Epidermal melanocyte (primary cell): ENCODE measurements around the gene RIOK3.
"Not testable (repeated sequence)": the region's sequence is repeated elsewhere in the genome, so short reads cannot be mapped to it uniquely, and the experiment has no call there.

Experiments used
- DNase-seq: peaks from one replicate; pipeline ENCODE4 v3.0.0; 2011; ENCODE audit warnings: low spot score; ENCODE audit not compliant: insufficient read length

Gene RIOK3

DNA sequence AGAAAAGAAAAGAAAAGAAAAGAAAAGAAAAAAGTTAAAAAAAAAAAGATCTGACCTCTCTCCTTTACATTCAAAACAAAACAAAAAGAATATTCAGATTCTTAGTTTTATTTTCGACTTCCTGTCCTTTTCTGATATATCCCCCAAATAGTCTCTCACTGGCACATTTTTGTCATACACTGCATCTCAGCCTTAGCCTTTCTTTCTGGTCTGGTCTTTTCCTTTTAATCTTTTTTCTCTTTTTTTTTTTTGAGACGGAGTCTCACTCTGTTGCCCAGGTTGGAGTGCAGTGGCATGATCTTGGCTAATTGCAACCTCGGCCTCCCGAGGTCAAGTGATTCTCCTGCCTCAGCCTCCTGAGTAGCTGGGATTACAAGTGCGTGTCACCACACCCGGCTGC, 1.6 kb upstream of the RIOK3 start:
- DNase-seq: no peak

DNA sequence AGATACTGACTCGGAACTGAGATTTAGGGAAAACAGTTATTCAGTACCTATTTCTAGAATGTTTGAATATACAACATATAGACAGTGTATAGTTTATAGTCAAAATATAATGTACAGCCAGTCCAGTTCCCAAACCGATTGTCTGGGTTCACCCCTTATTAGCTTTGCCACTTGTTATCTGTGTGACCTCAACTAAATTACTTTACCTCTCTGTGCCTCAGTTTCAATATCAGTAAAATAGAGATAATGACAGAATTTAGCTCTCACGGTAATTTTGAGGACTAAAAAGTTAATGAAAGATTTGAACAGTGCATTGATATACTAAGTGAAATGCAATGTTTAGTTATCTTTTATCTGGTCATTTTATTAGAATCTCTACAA, 750 bp upstream of the RIOK3 start:
- DNase-seq: no peak

DNA sequence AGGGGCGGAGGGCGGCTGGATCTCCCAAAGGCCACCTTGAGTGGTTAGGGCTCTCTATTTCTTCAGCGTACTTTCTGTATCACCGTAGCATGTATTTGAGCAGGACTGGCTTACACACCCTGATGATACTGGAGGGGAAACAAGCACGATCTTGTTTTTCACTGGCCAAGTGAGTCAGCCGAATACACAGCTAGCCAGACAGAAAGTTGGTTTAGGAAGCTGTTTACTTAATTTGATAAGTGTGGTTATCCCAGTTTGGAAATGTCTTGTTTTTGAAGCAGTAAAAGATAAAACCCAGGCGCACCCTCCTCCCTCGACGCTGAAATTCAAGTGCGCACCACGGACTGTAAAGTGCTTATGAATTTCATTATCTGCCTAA, 582 bp downstream of the RIOK3 start:
- no peak for DNase-seq

DNA sequence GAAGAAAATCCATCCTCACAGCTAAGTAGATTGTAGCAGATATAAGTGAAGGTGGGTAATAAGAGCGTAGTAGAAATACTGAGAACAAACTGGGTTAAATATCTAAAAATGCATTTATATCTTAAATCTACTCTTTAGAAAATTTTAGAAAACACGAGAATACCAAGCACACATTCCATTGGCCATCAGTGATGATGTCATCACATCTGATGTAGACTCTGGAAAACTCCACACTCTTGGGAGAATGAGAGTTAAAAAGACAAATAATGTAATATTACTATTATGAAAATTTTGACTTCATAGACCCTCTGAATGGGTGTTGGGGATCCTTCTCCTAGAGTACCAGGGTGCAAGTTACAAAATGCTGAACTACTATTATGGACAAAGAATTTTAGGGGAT, 3.7 kb downstream of the RIOK3 start:
- no peak for DNase-seq

DNA sequence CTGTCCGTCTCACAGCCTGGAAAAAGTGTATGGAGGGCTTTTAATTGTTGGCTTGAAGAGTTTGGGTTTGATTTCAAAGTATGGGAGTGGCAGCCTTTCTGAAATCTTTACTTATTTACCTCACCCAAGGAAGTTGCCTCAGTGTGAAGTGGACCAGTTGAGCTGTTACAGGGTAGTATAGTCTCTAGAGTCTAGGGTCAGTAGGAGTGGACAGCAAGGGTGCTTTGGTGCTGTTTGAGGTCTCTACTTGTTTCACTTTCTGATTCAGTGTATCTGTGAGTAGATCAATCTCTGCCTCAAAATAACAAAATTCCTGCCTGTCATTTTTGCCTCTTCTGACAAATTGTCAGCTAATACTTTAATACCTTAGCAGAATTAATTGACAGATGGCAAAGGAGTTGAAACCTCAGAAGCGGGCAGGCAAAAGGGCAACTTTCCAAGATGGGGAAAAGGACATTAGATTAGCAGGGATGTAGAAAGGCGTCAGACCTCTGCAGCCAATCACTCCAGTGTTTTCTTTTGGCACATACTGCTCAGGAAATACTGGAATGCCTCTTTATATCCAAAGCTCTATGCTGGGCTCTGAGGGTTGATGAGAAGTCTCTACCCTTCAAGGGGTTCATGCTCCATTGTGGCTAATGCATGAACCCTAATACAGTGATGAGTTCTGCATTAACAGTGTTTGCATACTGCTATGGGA, 5.9 kb downstream of the RIOK3 start:
- no peak for DNase-seq

DNA sequence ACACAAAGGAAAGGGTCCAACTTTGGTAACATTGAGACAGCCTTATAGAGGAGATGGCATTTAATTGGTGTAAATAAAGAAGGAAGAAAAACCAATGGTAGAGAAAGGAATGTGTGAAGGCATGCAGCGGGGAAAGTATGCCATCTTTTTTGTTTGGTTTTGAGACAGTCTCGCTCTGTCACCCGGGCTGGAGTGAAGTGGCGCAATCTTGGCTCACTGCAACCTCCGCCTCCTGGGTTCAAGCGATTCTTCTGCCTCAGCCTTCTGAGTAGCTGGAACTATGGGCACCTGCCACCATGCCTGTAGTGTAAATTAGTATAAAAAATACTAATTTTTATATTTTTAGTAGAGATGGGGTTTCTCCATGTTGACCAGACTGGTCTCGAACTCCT, 6.4 kb downstream of the RIOK3 start:
- no peak for DNase-seq

DNA sequence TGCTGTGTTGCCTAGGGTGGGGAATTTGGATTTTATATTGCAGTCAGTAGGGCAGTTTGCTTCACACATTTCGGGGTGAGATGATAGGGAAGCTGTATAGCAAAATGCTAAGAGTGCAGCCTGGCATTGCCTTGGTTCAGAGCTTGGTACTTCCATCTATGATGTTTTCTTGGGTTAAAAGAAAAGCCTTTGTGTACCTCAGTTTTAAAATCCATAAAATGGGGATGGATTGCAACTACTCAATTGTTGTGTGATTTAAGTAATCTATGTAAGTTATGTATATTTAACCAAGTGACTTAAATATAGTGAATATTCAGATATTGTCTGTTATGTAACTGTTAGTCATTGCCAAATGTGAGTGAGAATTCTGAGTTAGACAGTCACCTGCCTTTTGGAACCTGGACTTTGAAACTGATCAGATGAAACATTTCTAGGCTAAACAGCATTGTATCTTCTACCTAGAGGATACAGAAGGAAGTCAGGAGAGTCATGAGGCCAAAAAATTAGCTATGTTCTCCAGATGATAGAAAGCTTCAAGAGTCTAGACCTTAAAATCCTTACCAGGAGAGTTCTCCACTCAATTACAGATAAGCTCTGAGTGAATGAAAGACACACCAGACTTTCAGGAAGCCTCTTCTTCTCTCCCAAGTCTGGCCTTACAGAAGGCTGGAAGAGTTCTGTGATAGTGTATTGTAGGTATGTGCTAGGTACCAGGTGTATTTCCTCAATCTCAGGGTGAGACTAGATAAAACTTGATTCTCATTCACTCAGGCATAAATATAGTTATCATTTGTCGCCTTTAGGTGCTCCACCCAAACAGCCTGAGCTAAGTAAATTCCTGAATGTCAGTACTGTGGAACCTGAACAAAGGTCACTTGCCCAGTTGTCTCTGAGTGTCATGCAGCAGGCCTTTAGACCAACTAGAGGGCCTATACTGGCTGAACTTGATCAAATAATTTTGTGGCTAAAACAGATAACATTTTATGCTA, 7.5 kb downstream of the RIOK3 start:
- no peak for DNase-seq

DNA sequence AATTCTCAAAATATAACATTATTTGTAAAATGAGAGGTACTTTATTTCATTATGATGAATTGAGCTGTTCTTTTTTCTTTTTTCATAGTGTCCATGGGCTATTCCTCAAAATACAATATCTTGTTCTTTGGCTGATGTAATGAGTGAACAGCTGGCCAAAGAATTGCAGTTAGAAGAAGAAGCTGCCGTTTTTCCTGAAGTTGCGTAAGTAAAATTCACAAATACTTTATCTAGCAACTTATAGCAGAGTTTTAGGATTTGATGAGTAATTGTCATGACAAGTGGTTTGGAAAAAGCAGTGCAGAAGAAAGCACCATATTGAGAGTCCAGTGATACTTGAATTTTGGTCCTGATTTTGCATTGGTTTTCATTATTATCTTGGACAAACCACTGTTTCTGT, 9.8 kb downstream of the RIOK3 start:
- no peak for DNase-seq

DNA sequence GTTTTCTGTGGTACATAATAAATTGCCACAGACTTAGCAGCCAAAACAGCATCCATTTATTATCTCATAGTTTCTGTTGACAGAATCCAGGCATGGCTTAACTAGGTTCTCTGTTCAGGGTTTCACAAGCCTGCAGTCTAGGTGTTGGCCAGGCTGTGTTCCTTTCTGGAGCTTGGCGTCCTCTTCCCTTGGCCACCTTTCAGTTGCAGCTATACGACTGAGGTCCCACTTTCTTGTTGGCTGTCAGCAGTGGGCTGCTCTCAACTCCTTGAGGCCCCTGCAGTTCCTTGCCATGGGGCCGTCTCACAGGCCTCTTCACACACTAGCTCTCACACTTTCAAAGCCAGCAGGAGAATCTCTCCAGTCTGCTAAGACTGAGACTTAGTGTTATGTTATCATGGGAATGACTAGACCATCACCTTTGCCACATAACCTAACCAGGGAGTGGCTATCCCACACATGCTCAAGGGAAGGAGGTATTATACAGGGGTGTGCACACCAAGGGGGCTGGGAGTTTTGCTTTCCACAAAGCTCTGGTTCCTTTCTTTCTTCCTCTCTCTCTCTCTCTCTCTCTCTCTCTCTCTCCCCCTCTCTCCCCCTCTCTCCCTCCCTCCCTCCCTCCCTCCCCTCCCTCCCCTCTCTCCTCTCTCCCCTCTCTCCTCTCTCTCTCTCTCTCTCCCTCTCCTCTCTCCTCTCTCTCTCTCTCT, 15.8 kb downstream of the RIOK3 start:
- no peak for DNase-seq

DNA sequence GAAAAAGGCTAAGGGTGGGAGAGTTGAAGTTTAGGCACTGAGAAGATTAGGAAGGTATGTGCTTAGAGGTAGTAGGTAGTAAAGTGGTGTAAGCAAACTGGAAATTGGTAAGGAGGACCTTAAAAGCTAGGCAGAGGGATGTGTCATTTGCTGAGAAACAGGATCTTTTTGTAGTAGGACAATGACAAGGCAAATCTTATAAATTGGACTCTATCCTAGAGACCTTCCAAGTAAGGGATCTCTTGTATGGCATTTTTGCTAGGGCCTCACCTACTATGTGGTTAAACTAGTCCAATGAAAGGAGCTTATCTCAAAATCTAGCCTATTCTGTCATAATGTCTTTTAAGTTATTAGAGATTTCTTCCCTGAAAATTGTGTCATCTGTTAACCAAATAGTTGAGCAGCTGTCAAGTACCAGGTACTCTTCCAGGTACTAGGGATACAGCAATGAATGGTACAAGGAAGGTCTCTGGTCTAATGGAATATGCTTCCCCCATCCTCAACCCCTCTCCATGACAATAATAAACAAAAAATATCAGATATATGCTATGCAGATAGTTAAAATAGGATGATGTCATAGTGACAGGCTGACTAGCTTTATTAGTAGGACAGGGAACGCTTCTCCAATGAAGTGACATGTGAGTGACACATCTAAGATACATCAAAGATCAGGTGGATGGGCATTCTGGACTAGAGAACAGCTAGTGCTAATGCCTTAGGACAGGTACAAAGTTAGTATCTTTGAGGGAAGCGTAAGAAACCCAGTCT, 17.7 kb downstream of the RIOK3 start:
- no peak for DNase-seq

DNA sequence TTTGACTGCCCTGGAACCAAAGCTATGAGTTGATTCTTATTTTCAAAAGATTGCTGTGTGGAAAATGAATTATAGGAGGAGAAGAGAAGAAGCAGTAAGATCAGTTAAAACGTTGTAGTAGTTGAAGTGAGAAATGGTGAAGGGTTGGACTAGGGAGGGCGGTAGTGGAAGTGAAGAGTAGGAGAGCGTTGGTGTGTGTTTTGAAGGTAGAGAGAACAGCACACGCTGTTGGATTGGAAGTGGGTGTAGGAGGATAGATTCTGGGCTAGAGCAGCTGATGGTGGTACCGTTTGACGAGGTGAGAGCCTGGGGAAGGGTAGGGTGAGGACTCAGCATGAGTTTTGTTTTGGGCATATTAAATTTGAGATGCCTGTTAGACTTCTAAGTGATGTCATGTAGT, 18.4 kb downstream of the RIOK3 start:
- DNase-seq: no peak

DNA sequence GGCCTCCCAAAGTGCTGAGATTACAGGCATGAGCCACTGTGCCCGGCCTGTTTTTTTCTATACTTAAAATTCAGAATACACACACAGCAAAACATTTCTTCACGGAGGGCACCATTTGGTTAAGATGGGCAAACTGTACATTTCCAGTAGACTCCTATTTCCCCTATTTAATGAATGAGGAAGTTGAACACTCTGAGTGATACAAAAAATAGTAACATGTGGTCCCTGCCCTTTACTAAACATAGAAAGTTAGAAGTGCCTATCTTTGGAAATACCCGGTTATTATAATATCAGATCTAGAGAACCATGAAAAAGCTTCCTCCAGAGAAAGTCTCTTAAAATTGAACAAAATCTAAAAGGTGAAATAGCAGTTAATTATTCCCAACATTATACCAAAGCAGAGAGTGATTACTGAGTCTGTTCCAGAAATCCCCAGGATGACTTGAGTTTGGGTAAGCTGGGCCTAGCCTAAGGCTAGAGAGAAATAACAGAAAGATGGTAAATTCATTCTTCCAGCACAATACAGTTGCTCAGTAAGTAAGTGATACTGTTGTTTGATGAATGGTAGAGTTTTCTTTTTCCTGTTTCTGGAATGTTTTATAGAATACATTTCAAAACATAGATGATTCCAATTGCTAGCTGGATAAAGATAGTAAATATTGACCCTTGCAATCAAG, 26.9 kb downstream of the RIOK3 start:
- no peak for DNase-seq

DNA sequence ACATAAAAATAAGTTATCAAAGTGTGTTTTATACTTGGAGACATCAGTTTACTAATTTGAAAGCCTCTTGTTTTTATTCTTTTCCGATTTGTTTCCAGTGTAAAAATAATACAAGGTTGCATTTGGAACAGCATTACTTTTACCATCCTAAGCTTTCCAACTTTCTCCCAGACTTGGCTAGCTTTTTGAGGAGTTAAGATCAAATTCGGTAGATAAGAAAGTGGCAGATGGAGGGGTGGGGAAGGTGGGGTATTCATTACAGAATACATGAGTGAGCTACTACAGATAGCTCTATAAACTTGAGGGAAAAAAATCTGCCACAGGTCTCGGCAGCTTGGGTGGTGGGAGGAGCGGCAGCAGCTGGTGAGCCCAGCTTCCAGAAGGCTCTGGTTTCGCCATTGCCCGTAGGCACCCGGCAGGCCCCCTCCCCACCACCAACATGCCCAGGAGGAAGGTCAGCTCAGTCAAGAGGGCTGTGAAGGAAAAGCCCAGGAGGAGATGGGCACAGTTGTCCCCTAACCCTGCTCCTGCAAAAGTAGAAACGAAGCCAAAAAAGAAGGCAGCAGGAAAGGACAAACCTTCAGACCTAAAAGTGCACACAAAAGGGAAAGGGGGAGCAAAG, 31.6 kb downstream of the RIOK3 start:
- no peak for DNase-seq

DNA sequence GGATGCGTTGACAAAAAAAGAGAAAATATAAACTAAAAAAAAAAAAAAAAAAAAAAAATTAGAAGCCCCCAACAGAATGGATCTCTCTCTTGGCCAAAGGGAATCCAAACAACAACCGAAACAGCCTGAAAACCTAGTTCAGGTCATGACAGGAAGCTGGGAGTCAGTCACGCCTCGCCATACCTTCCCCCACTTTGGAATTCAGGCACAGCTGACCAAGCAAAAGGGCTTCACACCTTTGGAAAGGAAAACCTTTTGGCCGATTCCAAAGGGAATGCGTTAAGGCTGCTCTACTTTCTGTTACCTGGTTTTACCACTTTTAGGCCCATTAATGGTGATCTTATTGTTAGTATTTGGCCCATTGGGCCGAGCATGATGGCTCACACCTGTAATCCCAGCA, 32.3 kb downstream of the RIOK3 start:
- DNase-seq: no peak

DNA sequence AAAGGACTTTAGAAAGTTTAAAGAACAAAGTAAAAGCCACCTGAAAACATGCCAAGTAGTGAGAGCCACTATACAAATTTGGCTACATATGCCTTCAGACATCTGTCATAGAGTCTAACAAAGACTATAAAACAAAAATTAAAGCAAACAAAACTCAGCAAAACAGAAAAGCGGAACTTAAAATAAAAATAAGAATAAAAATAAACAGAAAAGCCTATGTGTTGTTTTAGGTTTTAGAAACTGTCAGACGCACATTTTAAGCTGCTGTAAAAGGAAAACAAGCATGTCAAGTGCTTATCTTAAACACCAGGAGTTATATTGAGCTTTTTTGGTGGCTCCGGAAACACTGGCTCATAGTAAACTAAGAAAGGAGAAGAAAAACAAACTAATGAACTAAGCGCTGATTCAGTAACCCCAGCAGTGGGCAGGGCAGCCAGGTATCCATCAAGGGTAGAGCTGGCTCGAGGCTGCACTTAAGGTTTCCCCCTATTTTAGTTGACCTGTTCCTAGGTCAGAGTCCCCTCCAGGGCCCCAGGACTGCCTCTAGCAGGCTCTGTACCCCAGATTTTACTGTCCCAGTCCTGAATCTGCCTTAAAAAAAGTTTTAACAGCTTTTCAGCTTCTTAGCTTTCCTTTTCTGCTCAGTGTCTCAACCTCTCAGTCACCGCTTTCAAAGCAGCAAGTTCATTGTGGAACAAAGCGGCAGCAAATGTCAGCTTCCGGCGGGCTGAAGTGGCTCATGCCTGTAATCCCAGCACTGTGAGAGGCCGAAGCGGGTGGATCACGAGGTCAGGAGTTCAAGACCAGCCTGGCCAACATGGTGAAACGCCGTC, 34.9 kb downstream of the RIOK3 start:
- no peak for DNase-seq

DNA sequence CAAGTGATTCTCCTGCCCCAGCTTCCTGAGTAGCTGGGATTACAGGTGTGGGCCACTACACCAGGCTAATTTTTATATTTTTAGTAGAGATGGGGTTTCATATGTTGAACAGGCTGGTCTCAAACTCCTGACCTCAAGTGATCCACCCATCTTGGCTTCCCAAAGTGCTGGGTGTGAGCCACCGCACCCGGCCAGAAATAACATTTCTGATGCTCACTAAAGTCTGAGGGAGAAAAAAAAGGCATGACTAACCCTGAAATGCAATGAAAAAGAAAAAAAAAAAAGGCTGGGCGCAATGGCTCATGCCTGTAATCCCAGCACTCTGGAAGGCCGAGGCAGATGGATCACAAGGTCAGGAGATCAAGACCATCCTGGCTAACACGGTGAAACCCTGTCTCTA, 36.5 kb downstream of the RIOK3 start:
- DNase-seq: not testable (repeated sequence)

DNA sequence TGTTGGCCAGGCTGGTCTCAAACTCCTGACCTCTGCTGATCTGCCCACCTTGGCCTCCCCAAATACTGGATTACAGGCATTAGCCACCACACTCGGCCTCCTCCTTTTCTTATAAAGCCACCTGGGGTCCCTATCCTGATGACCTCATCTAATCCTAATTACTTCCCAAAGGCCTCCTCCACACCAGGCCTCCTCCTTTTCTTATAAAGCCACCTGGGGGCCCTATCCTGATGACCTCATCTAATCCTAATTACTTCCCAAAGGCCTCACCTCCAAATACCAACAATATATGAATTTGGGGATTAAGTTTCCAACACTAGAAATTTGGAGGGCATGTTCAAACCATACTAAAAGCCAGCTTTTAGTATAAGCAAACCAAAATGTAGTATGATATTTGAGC, 40.6 kb downstream of the RIOK3 start:
- no peak for DNase-seq

DNA sequence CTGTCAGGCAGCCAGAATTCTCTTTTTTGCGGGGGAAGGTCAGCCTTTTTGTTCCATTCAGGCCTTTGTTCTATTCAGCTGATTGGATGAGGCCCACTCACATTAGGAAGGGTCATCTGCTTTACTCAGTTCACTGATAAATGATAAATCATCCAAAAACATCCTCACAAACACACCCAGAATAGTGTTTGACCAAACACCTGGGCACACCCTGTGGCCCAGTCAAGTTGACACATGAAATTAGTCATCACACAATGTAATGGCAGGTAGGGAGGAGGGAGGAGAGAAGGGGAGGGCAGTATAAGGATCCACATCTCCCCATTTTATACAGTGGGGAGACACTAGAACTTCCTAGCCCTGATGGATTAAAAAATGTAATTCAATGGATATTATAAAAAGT, 41.9 kb downstream of the RIOK3 start:
- no peak for DNase-seq

DNA sequence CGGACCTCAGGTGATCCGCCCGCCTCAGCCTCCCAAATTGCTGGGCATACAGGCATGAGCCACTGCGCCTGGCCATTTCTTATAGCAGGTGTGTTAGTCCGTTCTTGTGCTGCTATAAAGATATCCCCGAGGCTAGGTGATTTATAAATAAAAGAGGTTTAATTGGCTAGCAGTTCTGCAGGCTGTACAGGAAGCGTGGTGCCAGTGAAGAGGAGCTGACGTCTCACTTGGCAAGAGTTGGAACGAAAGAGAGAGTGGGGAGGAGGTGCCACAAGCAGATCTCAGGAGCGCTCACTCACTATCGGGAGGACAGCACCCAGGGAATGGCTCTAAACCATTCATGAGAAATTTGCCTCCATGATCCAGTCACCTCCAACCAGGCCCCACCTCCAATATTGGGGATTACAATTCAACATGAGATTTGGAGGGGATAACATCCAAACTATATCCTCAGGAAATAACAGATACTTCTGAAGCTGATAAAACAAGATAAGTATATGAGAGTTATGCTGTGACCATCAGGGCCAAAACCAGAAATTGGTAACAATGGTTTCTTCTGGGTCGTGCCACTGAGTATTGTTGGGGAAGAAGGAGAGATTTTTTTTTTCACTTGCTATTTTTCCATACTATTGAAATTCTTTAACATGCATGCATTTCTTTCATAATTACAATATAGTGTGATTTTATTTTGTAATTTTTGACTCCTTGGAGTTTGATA, 42.8 kb downstream of the RIOK3 start:
- DNase-seq: no peak
